NCI-H1092 (cell line): Measurements from ENCODE around the gene GNB5.
"Not testable (repeated sequence)": the region's sequence is repeated elsewhere in the genome, so short reads cannot be mapped to it uniquely, and the experiment has no call there.

ENCODE experiments used
- DNase-seq: peaks from one replicate; lab custom pipeline; 2025; lab: John Stamatoyannopoulos, UW

Gene GNB5

GRCh38 chr15:52191207-52191606 lies at the start of gene GNB5:
Gene GNB5 (minus strand): TSS chr15:52191392. CDS start chr15:52184676, 6,716 bp downstream.
- DNase-seq = no peak

DNA sequence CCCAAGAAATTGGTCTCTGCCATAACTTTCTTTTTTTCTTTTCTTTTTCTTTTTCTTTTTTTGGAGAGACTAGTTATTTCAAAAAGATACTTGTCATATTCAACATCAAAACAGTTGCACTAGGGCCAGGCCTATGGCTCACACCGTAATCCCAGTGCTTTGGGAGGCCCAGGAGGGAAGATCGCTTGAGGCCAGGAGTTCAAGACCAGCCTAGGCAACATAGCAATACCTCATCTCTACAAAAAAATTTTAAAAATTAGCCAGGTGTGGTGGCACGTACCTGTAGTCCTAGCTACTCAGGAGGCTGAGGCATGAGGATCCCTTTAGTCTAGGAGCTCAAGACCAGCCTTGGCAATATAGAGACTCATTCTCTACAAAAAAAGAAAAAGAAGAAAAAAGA lies 49.0 kb upstream of the GNB5 start:
- DNase-seq = no peak

DNA sequence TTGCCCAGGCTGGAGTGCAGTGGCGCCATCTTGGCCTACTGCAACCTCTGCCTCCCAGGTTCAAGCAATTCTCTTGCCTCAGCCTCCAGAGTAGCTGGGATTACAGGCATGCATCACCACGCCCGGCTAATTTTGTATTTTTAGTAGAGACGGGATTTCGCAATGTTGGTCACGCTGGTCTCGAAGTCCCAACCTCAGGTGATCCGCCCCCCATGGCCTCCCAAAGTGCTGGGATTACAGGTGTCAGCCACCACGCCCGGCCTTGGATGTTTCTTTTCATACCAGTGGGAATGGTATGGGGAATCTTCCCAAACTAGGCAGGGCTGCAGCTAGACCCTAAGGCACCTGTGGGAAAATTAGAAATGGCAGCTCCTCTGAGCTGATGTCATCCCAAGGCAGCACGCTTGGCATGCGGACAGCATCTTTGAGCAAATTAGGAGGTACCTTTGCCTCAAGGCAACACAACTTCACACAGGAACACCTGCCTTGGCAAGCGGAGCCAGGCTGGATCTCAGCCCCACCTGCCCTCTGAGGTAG lies 47.9 kb upstream of the GNB5 start:
- not testable (repeated sequence) for DNase-seq

DNA sequence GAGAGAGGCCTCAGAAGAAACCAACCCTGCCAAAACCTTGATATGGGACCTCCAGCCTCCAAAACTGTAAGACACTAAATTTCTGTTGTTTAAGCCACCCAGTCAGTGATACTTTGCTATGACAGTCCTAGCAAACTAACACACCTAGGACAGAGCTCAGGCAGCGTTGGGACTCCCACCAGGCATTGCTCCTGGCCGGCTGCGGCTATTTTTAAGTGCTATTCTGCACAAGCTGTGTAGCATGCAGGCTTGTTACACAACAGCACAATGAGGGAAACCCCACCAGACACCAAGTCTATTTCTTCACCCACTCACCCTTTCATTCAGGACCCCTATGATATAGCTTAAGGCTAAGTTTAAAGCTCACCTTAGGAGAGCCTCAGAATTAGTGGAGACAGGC lies 47.0 kb upstream of the GNB5 start:
- DNase-seq = no peak

- DNase-seq = no peak
Measured at GRCh38 chr15:52236013-52236412, 44.8 kb upstream of the GNB5 start.

- DNase-seq = no peak
Measured at GRCh38 chr15:52234596-52235541, 43.7 kb upstream of the GNB5 start.

DNA sequence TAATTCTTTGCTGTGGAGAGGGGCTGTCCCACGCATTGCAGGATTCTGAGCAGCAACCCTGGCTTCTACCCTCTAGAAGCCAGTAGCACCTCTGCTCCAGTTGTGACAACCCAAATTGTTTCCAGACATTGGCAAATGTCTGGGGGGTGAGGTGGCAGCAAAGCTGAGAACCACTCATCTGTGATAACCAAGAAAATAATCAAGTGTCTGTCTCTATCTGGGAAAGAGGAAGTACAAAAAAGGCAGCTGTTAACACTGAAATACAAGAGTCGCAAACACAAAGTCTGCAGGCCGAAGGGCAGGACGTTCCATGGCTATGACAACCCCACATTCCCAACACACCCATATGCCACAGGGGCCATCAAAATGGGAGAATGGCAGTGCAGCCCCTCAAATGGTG lies 42.2 kb upstream of the GNB5 start:
- DNase-seq = no peak

- no peak for DNase-seq
Measured at GRCh38 chr15:52232327-52232726, 41.1 kb upstream of the GNB5 start.

DNA sequence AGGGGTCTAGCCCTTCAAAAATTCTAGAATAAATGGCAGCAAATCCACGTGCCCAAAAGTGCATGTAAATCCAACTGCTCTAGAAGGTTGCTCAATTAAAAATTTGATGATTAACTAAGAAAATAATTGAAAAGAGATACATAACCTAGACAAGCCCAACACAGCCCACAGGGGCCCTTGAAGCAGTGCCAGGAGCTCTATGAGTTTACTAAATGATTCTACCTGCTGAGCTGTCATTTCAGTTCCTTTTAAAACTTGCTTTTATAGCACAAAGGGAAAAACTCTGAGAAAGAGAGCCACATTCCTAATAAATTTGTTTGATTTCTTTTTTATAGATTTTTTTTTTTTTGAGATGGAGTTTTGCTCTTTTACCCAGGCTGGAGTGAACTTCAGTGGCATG lies 38.9 kb upstream of the GNB5 start:
- no peak for DNase-seq

DNA sequence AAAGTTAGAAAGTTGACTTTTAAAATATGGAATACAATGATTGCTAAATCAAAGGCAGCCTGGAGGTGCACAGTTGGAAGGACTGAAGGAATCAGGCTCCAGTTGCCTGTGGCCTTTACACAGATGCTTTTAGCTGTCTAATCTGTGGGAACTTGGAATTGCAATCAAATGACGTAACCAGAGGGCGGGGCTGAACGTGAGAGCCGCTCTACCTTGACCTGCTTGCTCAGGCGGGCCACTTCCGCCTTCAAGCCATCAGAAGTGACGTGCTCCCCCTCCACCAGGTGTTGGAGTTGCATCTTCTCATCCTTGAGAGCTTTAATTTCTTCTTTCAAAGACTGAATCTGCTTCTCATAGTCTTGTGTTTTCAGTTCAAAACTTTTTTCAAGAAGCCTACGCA lies 37.7 kb upstream of the GNB5 start:
- no peak for DNase-seq

GRCh38 chr15:52227456-52227855 lies 36.3 kb upstream of the GNB5 start:
- peak; percentile 7 for DNase-seq

GRCh38 chr15:52225230-52225629 lies 34.0 kb upstream of the GNB5 start:
- no peak for DNase-seq

- DNase-seq = no peak
Measured at GRCh38 chr15:52224211-52224610, 33.0 kb upstream of the GNB5 start.

DNA sequence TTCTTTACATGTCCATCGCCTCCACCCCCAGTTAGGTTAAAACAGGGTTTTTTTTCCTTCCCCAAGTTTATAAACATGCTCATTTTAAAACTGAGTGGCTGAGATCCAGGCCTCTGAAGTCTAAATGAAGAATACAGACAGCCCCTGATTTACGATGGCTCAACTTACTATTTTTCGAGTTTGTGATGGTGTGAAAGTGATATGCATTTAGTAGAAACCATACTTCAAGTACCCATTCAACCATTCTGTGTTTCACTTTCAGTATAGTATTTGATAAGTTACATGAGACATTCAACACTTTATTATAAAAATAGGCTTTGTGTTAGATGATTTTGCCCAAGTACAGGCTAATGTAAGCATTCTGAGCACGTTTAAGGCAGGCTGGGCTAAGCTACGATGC lies 30.5 kb upstream of the GNB5 start:
- DNase-seq = no peak

DNA sequence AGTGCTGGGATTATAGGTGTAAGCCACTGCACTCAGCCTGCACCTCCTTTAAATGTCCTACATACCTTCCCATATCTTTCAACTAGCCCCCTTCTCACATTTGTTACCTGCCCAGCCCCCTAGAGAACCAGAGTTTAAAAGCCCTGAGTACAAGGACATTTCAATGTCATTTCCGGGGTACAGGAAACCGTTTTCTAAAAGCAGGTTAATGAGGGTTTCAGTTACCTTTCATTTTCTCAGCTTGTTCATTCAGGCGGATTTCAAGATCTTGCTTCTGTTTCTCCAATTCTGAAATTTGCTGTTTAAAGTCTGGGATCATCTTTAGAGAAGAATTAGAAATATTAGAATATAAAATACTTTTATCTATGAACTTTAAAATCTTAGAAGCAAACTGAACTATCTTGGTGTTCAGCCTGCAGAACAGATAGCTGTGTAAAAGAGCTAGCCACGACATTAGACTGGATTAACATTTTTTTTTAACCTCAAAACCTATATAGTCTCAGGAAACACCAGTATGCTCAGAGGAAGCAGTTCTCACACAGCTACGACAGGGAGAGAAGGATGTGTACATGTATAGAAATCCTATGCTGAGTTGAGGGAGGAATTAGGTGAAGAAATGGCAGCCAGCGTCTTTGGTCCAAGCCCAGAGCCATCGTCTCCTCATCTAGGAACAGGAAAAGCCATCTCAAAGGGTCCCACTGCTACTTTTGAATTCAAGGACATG lies 29.9 kb upstream of the GNB5 start:
- DNase-seq = no peak

- no peak for DNase-seq
Measured at GRCh38 chr15:52220251-52220650, 29.1 kb upstream of the GNB5 start.

DNA sequence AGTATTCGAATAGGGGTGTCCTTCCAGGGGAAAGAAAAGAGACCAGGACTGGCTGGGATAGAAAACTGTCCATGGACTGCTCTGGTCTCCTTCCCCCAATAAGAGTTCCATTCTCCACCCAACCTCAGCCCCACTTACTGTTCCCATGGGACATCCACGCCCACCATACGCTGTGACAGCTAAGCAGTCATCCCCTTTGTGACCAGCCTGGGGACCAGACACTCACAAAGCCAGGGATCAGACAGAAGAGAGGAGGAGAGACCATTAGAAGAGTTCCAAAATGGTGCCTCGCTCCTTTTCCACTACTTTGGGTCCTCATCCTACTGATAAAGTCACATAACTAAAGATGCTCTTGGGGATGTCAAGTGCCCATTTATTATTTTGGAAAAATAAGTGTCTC lies 27.6 kb upstream of the GNB5 start:
- no peak for DNase-seq

GRCh38 chr15:52218371-52218770 lies 27.2 kb upstream of the GNB5 start:
- no peak for DNase-seq

GRCh38 chr15:52217186-52217585 lies 26.0 kb upstream of the GNB5 start:
- DNase-seq = no peak

GRCh38 chr15:52214553-52214952 lies 23.4 kb upstream of the GNB5 start:
- DNase-seq = no peak

GRCh38 chr15:52213206-52213605 lies 22.0 kb upstream of the GNB5 start:
- DNase-seq = no peak

- DNase-seq = no peak
Measured at GRCh38 chr15:52208306-52208946, 17.2 kb upstream of the GNB5 start.

- DNase-seq = no peak
Measured at GRCh38 chr15:52207191-52207590, 16.0 kb upstream of the GNB5 start.
